ENCODE results near the gene DIPK1B.

DIPK1B gene

GRCh38 chr9:136670576-136671253 is 41.7 kb upstream of the DIPK1B start (continued):
- TF ChIP-seq PRDM2 (tag by site-specific recombination; IDR thresholded peaks at IDR 0.05; ENCODE audit: borderline replicate concordance) (no peak), ZNF175 (tag by site-specific recombination; IDR thresholded peaks at IDR 0.05) (no peak), ZNF426 (tag by site-specific recombination; IDR thresholded peaks at IDR 0.05) (no peak), EGR2 (tag by site-specific recombination; IDR thresholded peaks at IDR 0.05; ENCODE audit: low read depth) (peak; percentile 25; the same call in 1 of the 2 replicates), ZNF239 (tag by site-specific recombination; IDR thresholded peaks at IDR 0.05) (no peak), ZFHX2 (tag by site-specific recombination; conservative IDR thresholded peaks at IDR 0.05) (0 out of 2 replicates have a peak, but pooled peaks have one; percentile 13), TCF7L2 (IDR thresholded peaks at IDR 0.05; ENCODE audit: borderline replicate concordance, low read depth, low read length) (no peak), MZF1 (tag by site-specific recombination; IDR thresholded peaks at IDR 0.05; ENCODE audit: borderline replicate concordance) (no peak)

- Histone ChIP-seq H3K4me1 (ENCODE audit: control insufficient read depth, insufficient read depth, low read length) (no peaks in the 10 kb centered on the region), H3K27ac (ENCODE audit: extremely low read depth, low read depth, low read length) (no peak overlapping the region), H3K4me3 (ENCODE audit: low read depth, low read length) (no peak overlapping the region), H3K36me3 (ENCODE audit: control insufficient read depth in 2 of 2, insufficient read depth in 1 of 2, low read length in 2 of 2) (peaks cover 0 to 16% of the 10 kb centered on the region in 2 experiments; a peak in 1 of 3 replicates), H3K9me3 (ENCODE audit: control insufficient read depth, insufficient read depth, low read depth, low read length) (no peaks in the 10 kb centered on the region)
- TF ChIP-seq ZNF184 (tag by site-specific recombination; IDR thresholded peaks at IDR 0.05), result no peak
- TF ChIP-seq ZNF580 (tag by site-specific recombination; IDR thresholded peaks at IDR 0.05), result no peak
- CTCF ChIA-PET, result interaction anchor here (0.5 to 3.4 kb wide), 32 partner anchors 11 to 1025 kb away, joined by 3 to 60 read pairs (median 6); partner anchors contain the start of gene AGPAT2
- POLR2A ChIA-PET, result interaction anchor here (0.7 to 2.5 kb wide), 9 partner anchors 9 to 530 kb away, joined by 3 to 18 read pairs (median 4); partner anchors contain the start of genes AGPAT2 and TPRN
These were observed 41.1 kb upstream of the DIPK1B start for GRCh38 chr9:136671254-136671614.

GRCh38 chr9:136671646-136672430 is 40.5 kb upstream of the DIPK1B start:
- Histone ChIP-seq H3K36me3 (ENCODE audit: control insufficient read depth in 2 of 2, insufficient read depth in 1 of 2, low read length in 2 of 2) (peaks cover 0 to 21% of the 10 kb centered on the region in 2 experiments; a peak in 1 of 3 replicates), H3K4me3 (ENCODE audit: low read depth, low read length) (no peak overlapping the region), H3K4me1 (ENCODE audit: control insufficient read depth, insufficient read depth, low read length) (no peaks in the 10 kb centered on the region), H3K27ac (ENCODE audit: extremely low read depth, low read depth, low read length) (no peak overlapping the region), H3K9me3 (ENCODE audit: control insufficient read depth, insufficient read depth, low read depth, low read length) (no peaks in the 10 kb centered on the region)
- CTCF ChIA-PET, result interaction anchor here (0.5 to 3.4 kb wide), 36 partner anchors 10 to 1025 kb away, joined by 3 to 60 read pairs (median 5); partner anchors contain the start of gene AGPAT2
- POLR2A ChIA-PET, result interaction anchor here (0.6 to 2.5 kb wide), 11 partner anchors 8 to 529 kb away, joined by 3 to 18 read pairs (median 4); partner anchors contain the start of genes AGPAT2 and TPRN
- TF ChIP-seq WT1 (tag by site-specific recombination; IDR thresholded peaks at IDR 0.05) (0 out of 2 replicates have a peak, but pooled peaks have one; percentile 19), CTCF (tag by site-specific recombination; IDR thresholded peaks at IDR 0.05) (peak; percentile 88), KLF1 (tag by site-specific recombination; IDR thresholded peaks at IDR 0.05) (0 out of 2 replicates have a peak, but pooled peaks have one; percentile 11), ZEB2 (tag by site-specific recombination; IDR thresholded peaks at IDR 0.05) (no peak), ZNF654 (tag by site-specific recombination; IDR thresholded peaks at IDR 0.05; ENCODE audit: low read depth) (peak; percentile 29; the same call in 1 of the 2 replicates), ZNF23 (tag by site-specific recombination; IDR thresholded peaks at IDR 0.05; ENCODE audit: borderline replicate concordance) (no peak), SP2 (tag by site-specific recombination; IDR thresholded peaks at IDR 0.05) (no peak; the same call in 1 of the 2 replicates), TCF7L2 (IDR thresholded peaks at IDR 0.05; ENCODE audit: borderline replicate concordance, low read depth, low read length) (no peak), ZFP37 (tag by site-specific recombination; IDR thresholded peaks at IDR 0.05) (no peak), ZNF2 (tag by site-specific recombination; IDR thresholded peaks at IDR 0.05) (peak; percentile 82), ZNF140 (tag by site-specific recombination; IDR thresholded peaks at IDR 0.05) (no peak), ZNF692 (tag by site-specific recombination; IDR thresholded peaks at IDR 0.05) (peak; percentile 27; the same call in 1 of the 2 replicates)

Data from HEK293 (cell line).